HTR-8/SVneo (cell line): Measurements from ENCODE around the gene PRDM16.

Experiments used
- DNase-seq: peaks from one replicate; pipeline ENCODE4 v3.0.0; 2011; ENCODE audit warnings: low spot score, mixed read lengths; ENCODE audit not compliant: insufficient read length
- FAIRE-seq: peaks from 2 replicates; lab custom pipeline; 2011; peaks lifted over from hg19 to GRCh38; lab: Jason Lieb, UNC

PRDM16 gene

GRCh38 chr1:3479511-3480368, 410.7 kb downstream of the PRDM16 start:
- DNase-seq (no peak), FAIRE-seq (no peak)

GRCh38 chr1:3480369-3480719, 411.3 kb downstream of the PRDM16 start:
- DNase-seq (no peak), FAIRE-seq (no peak)

GRCh38 chr1:3481046-3481445, 412.0 kb downstream of the PRDM16 start:
- FAIRE-seq (no peak), DNase-seq (no peak)

- DNase-seq (no peak), FAIRE-seq (no peak)
These were observed 412.9 kb downstream of the PRDM16 start for GRCh38 chr1:3481836-3482375.

GRCh38 chr1:3482378-3482849, 413.4 kb downstream of the PRDM16 start:
- DNase-seq (peak; percentile 66), FAIRE-seq (peak; percentile 90)

- FAIRE-seq (no peak), DNase-seq (no peak)
These were observed 414.4 kb downstream of the PRDM16 start for GRCh38 chr1:3483380-3483779.

GRCh38 chr1:3483801-3484444, 414.9 kb downstream of the PRDM16 start:
- FAIRE-seq (peak; percentile 63), DNase-seq (no peak)

GRCh38 chr1:3485016-3485415, 416.0 kb downstream of the PRDM16 start:
- DNase-seq (no peak), FAIRE-seq (no peak)
